Activated T-helper 1 cell treated with anti-CD3 and anti-CD28 coated beads, Interleukin-2, amount 50 U/mL, for 16 hours (primary cell): ENCODE results near the gene TIMM44.

Experiments used
- DNase-seq, 2 donors: peaks; one replicate each; pipeline ENCODE4 v3.0.0-alpha.2; 2020; ENCODE audit warnings: low read depth in 1 of 2, low spot score in 1 of 2

The TIMM44 gene

DNA sequence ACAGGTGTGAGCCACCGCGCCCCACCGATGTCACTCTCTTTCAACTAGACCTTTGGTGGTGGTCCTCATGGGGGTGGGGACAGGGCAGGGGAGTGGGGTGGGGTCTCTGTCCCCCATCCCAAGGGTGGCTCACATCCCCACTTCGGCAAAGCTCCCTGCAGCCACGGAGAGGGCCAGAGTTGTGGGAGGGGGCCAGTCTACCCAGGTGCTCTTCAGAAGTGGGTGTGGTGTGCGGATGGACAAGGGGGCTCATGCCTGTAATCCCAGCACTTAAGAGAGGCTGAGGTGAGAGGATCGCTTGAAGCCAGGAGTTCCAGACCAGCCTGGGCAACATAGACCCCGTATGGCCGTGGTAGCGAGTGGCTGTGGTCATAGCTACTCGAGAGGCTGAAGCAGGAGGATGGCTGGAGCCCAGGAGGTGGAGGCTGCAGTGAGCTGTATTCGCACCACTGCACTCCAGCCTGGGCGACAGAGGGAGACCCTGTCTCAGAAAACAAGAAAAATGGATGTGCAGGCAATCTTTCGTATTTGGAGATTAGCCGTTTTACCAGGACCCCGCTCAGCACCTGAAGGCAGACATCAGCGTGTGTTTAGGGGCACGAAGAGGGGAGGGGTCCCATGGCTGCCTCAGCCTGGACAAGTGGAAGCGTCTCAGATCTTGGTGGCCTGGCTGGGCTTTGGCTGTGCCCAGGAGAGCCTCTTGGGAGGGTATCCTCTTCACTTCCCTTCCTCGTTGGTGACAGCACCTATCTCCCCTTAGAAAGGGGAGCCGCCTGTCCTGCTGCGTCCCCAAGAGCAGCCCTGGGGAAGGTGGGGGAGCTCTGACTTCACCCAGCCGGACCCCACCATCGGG, 28.0 kb downstream of the TIMM44 start:
- DNase-seq = no peak

DNA sequence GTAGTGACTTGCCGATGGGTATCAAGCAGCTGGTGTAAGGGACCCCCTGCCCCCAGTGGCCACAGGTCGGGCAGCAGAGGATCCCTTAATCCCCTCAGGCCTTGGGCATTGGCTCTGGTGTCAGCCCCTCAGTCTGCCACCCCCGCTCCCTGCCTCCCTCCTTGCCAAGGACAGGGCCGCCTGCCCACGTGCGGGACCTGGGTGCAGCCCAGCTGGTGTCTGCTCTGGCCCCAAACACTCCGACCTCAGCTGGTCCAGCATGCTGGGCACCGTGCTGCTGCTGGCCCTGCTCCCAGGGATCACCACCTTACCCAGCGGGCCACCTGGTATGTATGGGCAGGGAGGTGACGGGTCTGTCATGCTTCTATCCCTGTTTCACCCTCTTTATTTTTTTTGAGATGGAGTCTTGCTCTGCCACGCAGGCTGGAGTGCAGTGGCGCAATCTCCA, 28.8 kb downstream of the TIMM44 start, which contains the start of gene TGFBR3L:
Gene TGFBR3L, plus strand, starts transcription at position 233 of the 448 bp plus-strand sequence.
- no peak for DNase-seq

GRCh38 chr19:7914099-7914498, 29.4 kb downstream of the TIMM44 start:
- no peak for DNase-seq

DNA sequence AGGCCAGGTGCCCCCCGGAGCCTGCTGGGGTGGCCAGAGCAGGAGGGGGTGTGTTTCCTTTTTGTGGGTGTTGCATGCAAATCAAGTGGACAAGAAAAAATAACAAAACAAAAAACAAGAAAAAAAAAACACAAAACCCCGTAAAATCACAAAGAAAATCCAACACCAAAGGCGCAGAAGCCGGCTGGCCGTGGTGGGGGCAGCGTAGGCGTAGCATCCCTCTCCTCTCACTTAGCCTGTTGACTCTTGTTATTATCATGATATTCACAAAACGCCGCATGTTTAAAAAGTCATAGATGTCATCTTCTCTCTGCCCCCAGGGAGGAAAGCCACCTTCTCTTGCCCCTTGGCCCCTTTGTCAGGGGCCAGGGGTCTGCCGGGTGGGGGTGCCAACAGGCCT, 29.8 kb downstream of the TIMM44 start:
- no peak for DNase-seq

DNA sequence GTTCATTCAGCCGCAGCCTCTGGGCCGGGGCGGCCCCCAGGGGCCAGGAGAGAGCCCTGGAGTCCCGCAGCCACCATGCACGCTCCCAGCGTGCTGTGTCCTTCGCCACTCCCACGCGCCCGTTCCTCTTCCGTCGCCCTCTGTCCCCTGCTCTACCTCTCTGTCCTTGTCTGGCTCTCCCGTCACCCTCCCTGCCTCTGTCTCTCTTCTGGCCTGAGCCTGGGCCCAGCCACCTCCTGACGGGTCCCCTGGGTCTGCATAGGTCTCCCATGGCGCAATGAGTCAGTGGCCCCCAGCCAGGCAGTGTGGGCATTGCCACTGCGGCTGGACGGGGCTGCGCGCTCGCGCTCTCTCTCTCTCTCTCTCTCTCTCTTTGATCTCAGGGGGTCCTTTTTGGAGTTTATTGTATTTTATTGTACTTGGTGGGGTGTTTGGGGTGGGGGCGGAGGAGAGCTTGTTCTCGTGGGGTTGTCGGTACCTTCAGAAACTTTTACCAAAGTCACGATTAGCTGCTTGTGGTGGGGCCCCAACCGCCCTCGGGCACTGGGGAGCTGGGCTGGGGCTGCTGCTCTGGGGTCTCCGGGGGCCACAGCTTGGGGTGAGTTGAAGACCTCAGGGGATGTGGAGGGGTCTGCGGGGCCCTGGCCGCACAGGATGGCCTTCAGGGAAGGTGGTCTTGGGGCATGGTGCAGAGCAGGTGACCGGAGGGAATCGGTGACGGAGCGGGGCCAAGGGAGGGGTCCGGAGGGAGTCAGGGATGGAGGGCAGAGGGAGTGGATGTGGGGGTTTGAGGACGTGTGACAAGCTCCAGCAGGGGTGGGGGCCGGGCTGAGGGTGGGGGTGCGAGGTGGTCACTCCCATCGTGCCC, 30.5 kb downstream of the TIMM44 start:
- no peak for DNase-seq

- DNase-seq = no peak
Measured at GRCh38 chr19:7912144-7912696, 31.2 kb downstream of the TIMM44 start.

GRCh38 chr19:7911508-7912143, 31.8 kb downstream of the TIMM44 start:
- DNase-seq = no peak

- DNase-seq = no peak
Measured at GRCh38 chr19:7910321-7911161, 32.9 kb downstream of the TIMM44 start.

GRCh38 chr19:7909471-7910067, 33.9 kb downstream of the TIMM44 start:
- DNase-seq = no peak

DNA sequence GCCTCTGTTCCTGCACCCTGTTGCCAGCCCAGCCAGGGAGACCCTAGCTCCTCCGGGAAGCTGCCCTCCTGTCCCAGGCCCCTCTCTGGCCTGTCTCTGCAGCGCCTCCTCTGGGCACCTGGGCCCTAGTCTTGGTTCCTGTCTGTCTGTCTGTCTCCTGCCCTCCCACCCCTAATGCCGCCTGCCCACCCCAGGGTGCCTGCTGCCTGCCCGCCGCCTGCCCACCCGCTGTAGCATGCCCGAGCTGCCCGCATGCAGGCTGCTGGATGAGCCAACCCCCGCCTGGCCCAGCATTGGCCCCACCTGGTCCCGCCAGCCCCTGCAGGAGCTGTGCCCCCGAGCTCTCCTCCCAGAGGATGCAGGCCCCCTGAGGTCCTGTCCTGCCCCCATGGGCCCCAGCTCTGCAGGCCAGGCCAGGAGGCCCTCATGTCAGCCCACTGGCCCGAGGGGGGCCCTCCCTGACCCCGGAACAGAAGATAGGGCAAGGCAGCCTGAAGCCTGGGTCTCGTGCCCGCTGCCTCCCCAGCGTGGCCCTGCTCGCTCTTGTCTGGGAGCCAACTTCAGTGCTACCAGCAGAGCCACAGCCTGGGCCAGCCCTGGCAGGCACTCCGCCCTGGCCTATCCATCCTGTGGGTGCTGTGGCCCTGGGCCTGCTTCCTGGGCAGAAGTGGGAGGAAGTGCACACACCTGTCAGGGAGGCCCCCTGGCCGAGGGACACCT, 34.6 kb downstream of the TIMM44 start:
- no peak for DNase-seq

DNA sequence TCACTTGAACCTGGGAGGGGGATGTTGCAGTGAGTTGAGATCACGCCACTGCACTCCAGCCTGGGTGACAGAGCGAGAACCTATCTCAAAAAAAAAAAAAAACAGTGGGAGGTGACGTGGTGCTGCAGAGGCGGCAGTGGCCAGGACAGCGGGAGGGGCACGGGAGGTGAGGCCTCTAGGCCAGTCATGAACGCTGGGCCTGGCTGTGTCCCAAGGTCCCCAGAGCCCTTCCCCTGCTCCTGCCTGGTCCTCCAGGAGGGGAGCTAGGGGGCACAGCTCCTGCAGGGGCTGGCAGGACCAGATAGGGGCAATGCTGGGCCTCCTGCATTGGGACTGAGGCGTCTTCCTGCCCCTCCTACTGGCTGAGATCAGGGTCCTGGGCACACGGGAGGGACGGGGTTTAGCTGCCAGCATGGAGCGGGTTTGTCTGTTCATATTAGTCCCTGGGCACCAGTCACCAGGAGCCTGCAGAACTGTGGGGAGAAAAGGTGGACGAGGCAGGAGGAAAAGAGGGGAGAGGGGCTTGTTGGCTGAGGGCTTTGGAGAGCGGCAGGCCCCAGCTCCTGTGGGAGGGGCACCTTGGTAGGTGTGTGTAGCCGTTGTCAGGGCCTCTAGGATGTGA, 35.3 kb downstream of the TIMM44 start:
- DNase-seq = no peak

DNA sequence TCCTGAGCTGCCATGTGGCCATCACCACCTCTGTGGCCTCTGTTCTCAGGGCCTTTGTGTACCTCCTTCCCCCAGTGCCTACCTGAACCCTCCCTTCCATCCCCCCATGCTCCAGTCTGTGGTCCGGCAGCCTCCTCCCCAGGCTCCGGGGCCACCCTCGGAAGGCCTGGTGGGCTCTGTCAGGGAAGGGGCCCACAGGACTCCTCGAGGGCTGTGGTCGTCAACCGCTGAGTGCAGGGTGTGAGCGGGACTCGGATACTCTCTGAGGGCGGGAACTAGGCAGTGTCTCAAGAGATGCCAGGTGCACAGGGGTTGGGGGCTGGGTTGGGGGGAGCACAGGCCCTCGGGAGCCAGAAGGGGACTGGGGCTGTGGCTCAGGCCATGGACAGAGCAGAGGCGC, 35.9 kb downstream of the TIMM44 start:
- no peak for DNase-seq

DNA sequence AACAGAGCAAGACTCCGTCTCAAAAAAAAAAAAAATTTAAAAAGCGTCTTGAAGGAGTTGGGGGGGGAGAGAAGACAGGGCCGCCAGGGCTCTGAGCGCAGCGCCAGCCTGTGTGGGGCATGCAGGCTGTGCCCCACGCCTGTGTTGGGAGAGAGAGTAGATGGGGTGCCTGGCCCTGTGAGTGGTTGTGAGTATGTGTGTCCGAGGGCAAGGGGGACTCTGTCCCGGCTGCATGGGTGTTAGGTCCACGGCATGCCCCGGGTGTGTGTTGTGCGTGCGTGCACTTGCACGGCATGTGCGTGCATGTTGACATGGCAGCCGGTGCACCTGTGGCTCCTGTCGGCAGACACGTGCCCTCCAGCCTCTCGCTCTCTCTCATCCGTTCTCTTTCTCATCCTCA, 36.3 kb downstream of the TIMM44 start:
- no peak for DNase-seq

DNA sequence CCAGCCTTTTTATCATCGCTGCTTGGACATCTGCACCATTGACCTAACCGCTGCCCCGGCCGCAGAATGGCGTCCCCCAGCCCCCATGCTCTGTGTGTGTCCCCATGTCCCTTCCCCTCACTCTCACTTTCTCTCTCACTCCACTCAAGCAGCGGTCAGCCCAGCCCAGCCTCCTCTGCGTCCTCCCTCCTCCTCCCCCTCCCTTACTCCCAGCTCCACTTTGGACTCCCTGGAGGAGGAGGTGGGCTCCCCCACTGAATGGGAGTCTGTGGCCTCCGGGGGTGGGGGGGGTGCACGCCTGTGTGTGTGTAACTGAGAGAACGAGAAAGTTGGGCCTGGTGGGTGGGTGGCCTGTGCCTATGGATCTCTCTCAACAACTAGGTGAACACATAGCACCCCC, 37.6 kb downstream of the TIMM44 start:
- DNase-seq = no peak

GRCh38 chr19:7905268-7905667, 38.2 kb downstream of the TIMM44 start:
- DNase-seq = no peak

GRCh38 chr19:7904074-7905020, 39.1 kb downstream of the TIMM44 start:
- DNase-seq = no peak

DNA sequence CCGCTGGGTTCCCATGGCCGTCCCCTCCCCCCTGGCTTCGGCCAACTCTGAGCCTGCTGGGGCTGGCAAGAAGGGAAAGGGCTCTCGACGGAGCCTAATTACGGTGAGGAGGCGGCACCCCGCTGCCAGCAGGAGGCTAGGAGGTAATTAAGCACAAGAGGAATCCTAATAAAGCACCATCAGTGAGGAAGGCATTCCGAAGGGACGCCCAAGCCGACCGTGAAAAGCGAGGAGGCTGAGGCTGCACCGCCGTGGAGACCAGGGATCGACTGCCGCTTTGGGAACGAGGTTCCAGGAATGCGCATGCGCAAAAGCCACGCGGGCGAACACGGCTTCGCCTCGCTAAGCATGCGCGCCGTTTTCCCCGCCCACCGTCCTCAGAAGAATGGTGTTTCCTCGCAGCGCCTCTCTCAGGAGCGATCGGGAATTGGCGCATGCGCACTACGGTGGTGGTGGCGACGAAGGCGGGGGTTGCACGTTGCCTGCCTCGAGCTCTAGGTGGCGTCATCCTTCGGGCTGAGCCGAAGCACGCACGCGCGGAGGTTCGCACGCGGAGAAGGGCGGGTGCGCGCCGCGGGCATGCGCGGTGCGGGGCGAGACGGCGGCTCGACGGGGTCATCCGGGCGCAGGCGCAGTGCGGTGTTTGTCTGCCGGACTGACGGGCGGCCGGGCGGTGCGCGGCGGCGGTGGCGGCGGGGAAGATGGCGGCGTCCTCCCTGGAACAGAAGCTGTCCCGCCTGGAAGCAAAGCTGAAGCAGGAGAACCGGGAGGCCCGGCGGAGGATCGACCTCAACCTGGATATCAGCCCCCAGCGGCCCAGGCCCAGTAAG, 40.0 kb downstream of the TIMM44 start, which contains the start of gene MAP2K7:
Gene MAP2K7, plus strand, starts transcription at position 634 of the 830 bp plus-strand sequence. Its CDS starts 68 bp downstream, at position 702.
- peak; percentile 100 for DNase-seq
